Ramos (cell line): ENCODE results near the gene DGKB.

Source experiments
- in situ Hi-C: fragments of 300-500 bp; cut with MboI; formaldehyde crosslinking; loops from one replicate; pipeline ENCODE4 v1.14.3; 2022; ENCODE audit warnings: low sequenced_read_pairs; ENCODE audit not compliant: unreplicated experiment

DGKB gene

GRCh38 chr7:14196555-14196954 is 706.0 kb downstream of the DGKB start:
- in situ Hi-C loops = no loop called here

DNA sequence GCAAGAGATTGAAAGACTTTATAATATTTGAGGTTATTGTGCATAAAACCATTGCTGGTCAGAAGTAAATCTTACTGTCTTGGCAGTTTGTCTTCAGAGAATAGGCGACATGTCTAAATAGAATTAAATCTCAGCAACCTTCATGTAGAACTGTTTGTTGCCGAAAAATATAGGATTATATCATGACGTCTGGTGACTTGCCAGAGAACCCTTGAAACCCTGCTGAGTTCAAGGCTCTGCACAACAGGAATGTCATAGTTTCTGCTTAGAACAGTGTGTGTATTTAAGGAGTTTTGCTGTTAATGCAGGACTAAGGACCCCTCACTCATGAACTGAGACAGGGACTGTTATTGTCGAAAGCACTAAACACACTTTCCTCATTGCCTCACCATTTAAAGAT is 706.7 kb downstream of the DGKB start:
- in situ Hi-C loops = no loop called here

GRCh38 chr7:14195079-14195478 is 707.5 kb downstream of the DGKB start:
- in situ Hi-C loops = no loop called here

GRCh38 chr7:14191686-14192098 is 710.9 kb downstream of the DGKB start:
- in situ Hi-C loops = no loop called here

GRCh38 chr7:14184292-14184864 is 718.2 kb downstream of the DGKB start:
- in situ Hi-C loops = no loop called here

DNA sequence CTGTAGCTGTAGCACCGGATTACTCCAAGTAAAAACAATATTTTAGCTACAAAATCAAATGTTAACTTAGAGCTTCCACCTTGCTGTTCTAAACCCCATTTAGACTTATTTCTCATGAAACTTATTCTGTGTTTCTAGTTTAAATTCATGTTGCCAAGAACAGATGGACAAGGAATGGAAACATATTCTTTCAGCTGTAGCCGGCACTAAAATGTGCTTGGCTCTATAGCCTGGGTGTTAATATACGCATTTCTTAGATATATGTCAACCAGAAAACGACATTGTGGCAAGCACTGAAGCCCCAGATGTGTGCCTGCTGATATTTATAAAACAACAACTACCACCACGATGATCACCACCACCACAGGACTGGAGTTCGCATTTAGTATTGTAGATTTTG is 722.8 kb downstream of the DGKB start:
- in situ Hi-C loops = no loop called here

DNA sequence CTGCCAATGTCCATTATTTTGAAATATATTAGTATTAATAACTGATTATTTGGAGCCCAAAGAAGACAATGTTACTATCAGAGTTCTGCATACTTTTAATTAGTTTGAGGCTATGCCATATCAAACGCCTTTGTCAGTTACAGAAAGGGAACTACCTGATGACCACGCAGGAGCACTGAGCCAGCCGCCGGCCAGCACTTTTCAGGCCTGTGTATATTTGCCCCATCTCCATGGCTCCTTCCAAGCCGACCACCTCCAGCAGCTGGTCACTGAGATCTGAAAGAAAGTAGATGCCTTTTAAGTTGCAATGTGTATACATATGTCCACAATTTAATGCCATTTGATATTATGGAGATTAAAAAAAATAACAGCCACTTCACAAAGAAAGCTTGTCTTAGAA is 724.7 kb downstream of the DGKB start:
- in situ Hi-C loops = no loop called here

GRCh38 chr7:14170872-14171271 is 731.7 kb downstream of the DGKB start:
- in situ Hi-C loops = no loop called here

- in situ Hi-C loops = no loop called here
Observed at GRCh38 chr7:14158111-14158510, 744.4 kb downstream of the DGKB start.

DNA sequence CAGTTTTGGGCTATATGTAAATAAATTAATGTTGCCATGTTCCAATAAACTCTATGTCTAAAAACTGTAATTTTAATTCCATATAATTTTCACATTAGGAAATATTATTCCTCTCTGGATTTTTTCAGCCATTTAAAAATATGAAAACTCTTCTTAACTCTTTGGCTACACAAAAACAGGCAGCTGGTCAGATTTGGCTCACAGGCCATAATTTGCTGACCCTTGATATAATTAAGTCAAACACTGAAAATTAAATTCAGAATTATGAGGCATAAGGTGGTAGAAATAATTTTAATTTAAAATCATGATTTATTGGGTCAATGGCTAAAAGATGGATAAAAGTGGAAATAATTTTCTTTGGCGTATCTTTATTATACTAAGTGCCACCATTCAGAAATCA is 746.1 kb downstream of the DGKB start:
- in situ Hi-C loops = no loop called here

GRCh38 chr7:14148974-14149373 is 753.6 kb downstream of the DGKB start:
- in situ Hi-C loops = no loop called here

DNA sequence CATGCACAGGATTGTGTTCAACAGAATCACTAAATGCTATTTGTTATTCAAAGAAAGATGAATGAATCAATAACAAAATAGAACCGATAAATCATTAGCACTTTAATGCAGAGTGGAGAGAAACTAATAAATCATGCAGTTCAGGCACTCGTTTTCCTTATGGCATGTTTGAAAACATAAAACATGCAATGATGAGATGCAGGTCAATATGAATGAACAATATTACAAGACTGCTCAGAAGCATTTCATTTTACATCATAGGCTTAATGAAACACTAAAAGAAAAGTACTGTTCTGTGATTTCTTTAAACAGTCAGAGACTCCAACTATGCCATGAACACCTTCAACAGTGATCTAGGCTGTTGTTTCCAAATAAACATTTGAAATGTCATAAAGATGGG is 755.0 kb downstream of the DGKB start:
- in situ Hi-C loops = no loop called here

GRCh38 chr7:14144538-14144937 is 758.0 kb downstream of the DGKB start:
- in situ Hi-C loops = no loop called here

GRCh38 chr7:14144109-14144508 is 758.4 kb downstream of the DGKB start:
- in situ Hi-C loops = no loop called here

GRCh38 chr7:14137676-14138075 is 764.9 kb downstream of the DGKB start:
- in situ Hi-C loops = no loop called here

GRCh38 chr7:14133752-14134151 is 768.8 kb downstream of the DGKB start:
- in situ Hi-C loops = no loop called here

- in situ Hi-C loops = no loop called here
Observed at GRCh38 chr7:14125998-14126397, 776.6 kb downstream of the DGKB start.

GRCh38 chr7:14124716-14125115 is 777.8 kb downstream of the DGKB start:
- in situ Hi-C loops = no loop called here

DNA sequence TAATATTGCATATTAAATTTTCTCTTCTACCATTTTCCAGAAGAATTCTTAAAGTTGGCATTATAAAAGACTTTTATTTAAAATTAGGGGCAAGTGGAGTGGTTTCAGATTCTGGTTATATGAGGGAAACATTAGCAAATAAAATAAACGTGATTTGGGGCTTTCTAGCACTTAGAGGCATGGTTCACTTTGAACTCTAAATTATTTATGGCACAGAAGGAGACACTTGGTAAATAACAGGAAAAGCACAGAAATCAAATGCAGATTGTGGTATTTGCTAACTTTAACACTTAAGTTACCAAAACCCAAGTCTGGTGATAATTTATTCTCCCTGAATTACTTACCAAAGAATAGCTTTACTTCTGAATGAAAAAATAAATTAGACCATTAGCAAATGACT is 778.6 kb downstream of the DGKB start:
- in situ Hi-C loops = no loop called here

GRCh38 chr7:14115701-14116100 is 786.9 kb downstream of the DGKB start:
- in situ Hi-C loops = no loop called here

GRCh38 chr7:14104861-14105260 is 797.7 kb downstream of the DGKB start:
- in situ Hi-C loops = no loop called here

DNA sequence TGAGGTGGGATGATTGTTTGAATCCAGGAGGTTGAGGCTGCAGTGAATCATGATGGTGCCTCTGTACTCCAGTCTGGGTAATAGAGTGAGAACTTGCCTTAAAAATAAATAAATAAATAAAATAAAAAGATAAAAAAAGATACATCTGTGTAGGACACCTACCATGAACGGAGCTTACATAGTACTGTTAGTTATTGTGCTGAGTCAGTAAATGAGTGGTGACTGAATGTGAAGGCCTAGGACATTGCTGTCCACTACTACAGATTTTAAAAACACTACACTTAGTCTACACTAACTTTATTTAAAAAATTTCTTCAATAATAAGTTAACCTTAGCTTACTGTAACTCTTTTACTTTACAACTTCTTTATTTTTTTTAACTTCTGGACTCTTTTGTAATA is 806.4 kb downstream of the DGKB start:
- in situ Hi-C loops = no loop called here
